Thyroid gland (tissue), 4 donors: ENCODE results near the gene GATA5.
"Not testable (repeated sequence)": the region's sequence is repeated elsewhere in the genome, so short reads cannot be mapped to it uniquely, and the experiment has no call there.

ENCODE experiments used
- POLR2A ChIP-seq, 2 donors: fragments of 450-650 bp; IDR thresholded peaks; one replicate each; pipeline ENCODE4 v1.6.1; 2017; ENCODE audit warnings: antibody characterized with exemption in 2 of 2, mild to moderate bottlenecking in 2 of 2, moderate library complexity in 1 of 2
- TF ChIP-seq, protein P1 (sequence below), 6 experiments: fragments of 200-600 bp in 3 of 6; fragments of 450-650 bp in 3 of 6; sonication (generic) in 3 of 6; IDR thresholded peaks; one replicate each; pipeline ENCODE4 v1.5.1; 2016 to 2019; ENCODE audit warnings: antibody characterized with exemption in 6 of 6, mild to moderate bottlenecking in 2 of 6, inconsistent platforms in 1 of 6, moderate library complexity in 1 of 6

DNA sequence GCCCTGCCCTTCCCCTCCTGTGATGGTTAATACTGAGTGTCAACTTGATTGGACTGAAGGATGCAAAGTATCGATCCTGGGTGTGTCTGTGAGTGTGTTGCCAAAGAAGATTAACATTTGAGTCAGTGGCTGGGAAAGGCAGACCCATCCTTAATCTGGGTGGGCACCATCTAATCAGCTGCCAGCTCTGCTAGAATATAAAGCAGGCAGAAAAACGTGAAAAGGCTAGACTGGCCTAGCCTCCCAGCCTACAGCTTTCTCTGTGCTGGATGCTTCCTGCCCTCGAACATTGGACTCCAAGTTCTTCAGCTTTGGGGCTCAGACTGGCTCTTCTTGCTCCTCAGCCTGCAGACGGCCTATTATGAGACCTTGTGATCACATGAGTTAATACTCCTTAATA, 15.0 kb upstream of the GATA5 start:
- TF ChIP-seq, protein P1, sequence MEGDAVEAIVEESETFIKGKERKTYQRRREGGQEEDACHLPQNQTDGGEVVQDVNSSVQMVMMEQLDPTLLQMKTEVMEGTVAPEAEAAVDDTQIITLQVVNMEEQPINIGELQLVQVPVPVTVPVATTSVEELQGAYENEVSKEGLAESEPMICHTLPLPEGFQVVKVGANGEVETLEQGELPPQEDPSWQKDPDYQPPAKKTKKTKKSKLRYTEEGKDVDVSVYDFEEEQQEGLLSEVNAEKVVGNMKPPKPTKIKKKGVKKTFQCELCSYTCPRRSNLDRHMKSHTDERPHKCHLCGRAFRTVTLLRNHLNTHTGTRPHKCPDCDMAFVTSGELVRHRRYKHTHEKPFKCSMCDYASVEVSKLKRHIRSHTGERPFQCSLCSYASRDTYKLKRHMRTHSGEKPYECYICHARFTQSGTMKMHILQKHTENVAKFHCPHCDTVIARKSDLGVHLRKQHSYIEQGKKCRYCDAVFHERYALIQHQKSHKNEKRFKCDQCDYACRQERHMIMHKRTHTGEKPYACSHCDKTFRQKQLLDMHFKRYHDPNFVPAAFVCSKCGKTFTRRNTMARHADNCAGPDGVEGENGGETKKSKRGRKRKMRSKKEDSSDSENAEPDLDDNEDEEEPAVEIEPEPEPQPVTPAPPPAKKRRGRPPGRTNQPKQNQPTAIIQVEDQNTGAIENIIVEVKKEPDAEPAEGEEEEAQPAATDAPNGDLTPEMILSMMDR (IDR thresholded peaks at IDR 0.05): not testable (repeated sequence)
- not testable (repeated sequence) for TF ChIP-seq POLR2A (IDR thresholded peaks at IDR 0.05)
